Measurements from ENCODE around the gene KLF2.

DNA sequence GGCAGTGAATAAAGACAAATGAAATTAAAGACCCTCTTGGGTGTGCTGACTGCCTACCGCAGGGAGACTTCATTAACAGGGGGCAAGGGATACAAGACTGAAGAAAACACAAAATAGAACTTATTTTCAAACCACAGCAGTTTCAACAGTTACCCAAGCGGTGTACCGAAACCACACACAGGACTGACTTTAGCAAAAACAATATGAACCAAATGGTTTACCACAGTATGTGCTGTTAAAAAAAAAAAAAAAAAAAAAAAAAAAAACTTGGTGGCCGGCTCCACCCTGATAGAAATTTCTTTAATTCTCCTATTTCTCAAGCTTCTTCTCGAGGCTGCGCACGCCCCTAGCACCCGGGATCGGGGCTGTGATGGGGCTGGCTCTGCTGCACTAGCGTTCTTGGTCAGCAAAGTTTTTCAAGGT lies 42.6 kb downstream of the KLF2 start:
- TF ChIP-seq POLR2A (IDR thresholded peaks at IDR 0.05) (no peak), CTCF (IDR thresholded peaks at IDR 0.05) (no peak)
